HepG2 (cell line): ENCODE results near the gene MCAT. TPM values are rescaled to one million over a fixed set of nuclear protein-coding genes. Genes with fewer than 3 reads are reported as not detected.
"Not testable (repeated sequence)": the region's sequence is repeated elsewhere in the genome, so short reads cannot be mapped to it uniquely, and the experiment has no call there.

Source experiments
- ATAC-seq: fragments of 200-7000 bp; cut with Tn5 transposase; 3 replicates; pipeline ENCODE4 v1.9.1; 2020; ENCODE audit warnings: mild to moderate bottlenecking, moderate library complexity
- BruUV-seq: library from RNA; stranded (reverse); fragments of 400-500 nt; replicated peaks from 2 replicates; lab custom pipeline; 2021; lab: Mats Ljungman, UMichigan
- CTCF ChIA-PET: fragments of 300-600 bp; formaldehyde crosslinking; extraction: SDS; loops from one replicate; lab custom pipeline; 2021; ENCODE audit warnings: low total read pairs, inconsistent platforms, low intra/inter-chr PET ratio; lab: Yijun Ruan, JAX
- POLR2A ChIA-PET: fragments of 350-600 bp; sonication (Branson Sonifier 250); formaldehyde crosslinking; loops from one replicate; lab custom pipeline; 2020; ENCODE audit warnings: antibody characterized with exemption, inconsistent platforms; lab: Yijun Ruan, JAX
- DNase-seq: peaks from one replicate; pipeline ENCODE4 v3.0.0-alpha.2; 2015; ENCODE audit warnings: low spot score
- FAIRE-seq: peaks from 3 replicates; lab custom pipeline; 2011; peaks lifted over from hg19 to GRCh38; lab: Jason Lieb, UNC
- H2AFZ ChIP-seq: one replicate; pipeline ENCODE4 v1.6.1; 2011; ENCODE audit warnings: low read length, inconsistent platforms
- H3K27ac ChIP-seq: fragments of 300-600 bp; 3 replicates; pipeline ENCODE4 v1.8.0; 2011; ENCODE audit warnings: mixed run types, mild to moderate bottlenecking, mixed read lengths, low read length, inconsistent platforms; ENCODE audit not compliant: insufficient read depth; ENCODE audit errors: extremely low read length
- H3K27me3 ChIP-seq, 2 experiments: fragments of 200-600 bp in 1 of 2; 2 replicates in 1 of 2; 3 replicates in 1 of 2; pipeline versions ENCODE4 v1.6.0 to v1.8.0; 2011; ENCODE audit warnings: low read length in 2 of 2, mild to moderate bottlenecking in 2 of 2, moderate library complexity in 2 of 2, inconsistent platforms in 1 of 2; ENCODE audit not compliant: insufficient read depth in 2 of 2, control insufficient read depth in 1 of 2
- H3K36me3 ChIP-seq, 2 experiments: fragments of 200-600 bp in 1 of 2; replicated peaks in 1 of 2; 2 replicates in 1 of 2; 3 replicates in 1 of 2; pipeline versions ENCODE4 v1.5.1 to v1.8.0; 2011; ENCODE audit warnings: low read length in 2 of 2, inconsistent platforms in 1 of 2; ENCODE audit not compliant: insufficient read depth in 2 of 2, control insufficient read depth in 1 of 2
- H3K4me1 ChIP-seq: 2 replicates; pipeline ENCODE4 v1.5.1; 2012; ENCODE audit warnings: low read length, inconsistent platforms; ENCODE audit not compliant: insufficient read depth
- H3K4me2 ChIP-seq: 2 replicates; pipeline ENCODE4 v1.6.0; 2011; ENCODE audit warnings: low read depth, low read length, inconsistent platforms
- H3K4me3 ChIP-seq, 3 experiments: fragments of 200-600 bp in 1 of 3; sonication (generic), shearing (Covaris generic) in 1 of 3; replicated peaks in 1 of 3; 2 replicates each; pipeline ENCODE4 v1.5.1; 2011 to 2016; ENCODE audit warnings: low read length in 3 of 3, inconsistent platforms in 2 of 3, low read depth in 2 of 3, mild to moderate bottlenecking in 2 of 3, control low read depth in 1 of 3, mixed read lengths in 1 of 3; ENCODE audit not compliant: insufficient read depth in 1 of 3
- H3K79me2 ChIP-seq: one replicate; pipeline ENCODE4 v1.6.1; 2011; ENCODE audit warnings: low read length, inconsistent platforms; ENCODE audit not compliant: insufficient read depth
- H3K9ac ChIP-seq: 2 replicates; pipeline ENCODE4 v1.6.0; 2011; ENCODE audit warnings: mild to moderate bottlenecking, low read depth, low read length, inconsistent platforms; ENCODE audit not compliant: insufficient read depth
- H3K9me3 ChIP-seq: 2 replicates; pipeline ENCODE4 v1.5.1; 2012; ENCODE audit warnings: mild to moderate bottlenecking, low read length
- H4K20me1 ChIP-seq: 2 replicates; pipeline ENCODE4 v1.6.0; 2011; ENCODE audit warnings: inconsistent platforms, mild to moderate bottlenecking, low read length, moderate library complexity; ENCODE audit not compliant: insufficient read depth
- KLF13 ChIP-seq: sonication (generic); formaldehyde crosslinking; IDR thresholded peaks from 2 replicates; pipeline ENCODE4 v1.4.0; 2020; ENCODE audit warnings: mild to moderate bottlenecking, missing genetic modification reagents
- WGBS: methylation state at CpG from one replicate; pipeline ENCODE4 v1.1.6; 2017; ENCODE audit warnings: low lambda C conversion rate; 5-methylcytosine and 5-hydroxymethylcytosine counted together
- in situ Hi-C: cut with HindIII; loops from 2 replicates; pipeline ENCODE4 v1.10.0; 2017; ENCODE audit warnings: low pct_unique_long_range_greater_than_20kb; ENCODE audit not compliant: extremely low pct_ligation_motif_present
- intact Hi-C: fragments of 100-400 bp; cut with micrococcal nuclease; formaldehyde crosslinking; loops from one replicate; pipeline ENCODE4 v1.10.0; 2022; ENCODE audit not compliant: unreplicated experiment
- polyA plus RNA-seq, 8 experiments: library from polyadenylated mRNA; depleted of rRNA in 3 of 8; stranded (reverse) in 7 of 8; unstranded in 1 of 8; fragments of >200 nt; fragmentation: Illumina TruSeq in 4 of 8; extraction: Trizol in 4 of 8; gene quantifications; 2 replicates each; pipeline versions ENCODE4 v1.2.1 to v1.2.3, GENCODE V29; 2011 to 2016; ENCODE audit warnings: low read depth in 4 of 8, missing spikeins in 1 of 8, mixed read lengths in 1 of 8; ENCODE audit not compliant: insufficient read depth in 1 of 8
- total RNA-seq, 5 experiments: library from RNA; depleted of rRNA; stranded (reverse); fragments of >200 nt; fragmentation: Illumina TruSeq; extraction: Trizol; gene quantifications; 2 replicates each; pipeline ENCODE4 v1.2.3, GENCODE V29; 2016; ENCODE audit warnings: low read depth in 1 of 5

Gene MCAT
- total and polyA plus RNA-seq, 2 of the 13 experiments (the other 11 are each of a cell fraction or from before 2014, with no cell fraction given): 9.3 to 16.7 TPM

GRCh38 chr22:43106302-43106701, 36.9 kb downstream of the MCAT start:
- CTCF ChIA-PET: no interaction called here
- ATAC-seq: no peak
- Histone ChIP-seq H3K9ac (no peak overlapping the region), H3K79me2 (no peaks in the 10 kb centered on the region), H3K27ac (no peak overlapping the region), H2AFZ (no peak overlapping the region), H3K4me2 (no peak overlapping the region), H3K27me3 (peaks cover 3 to 20% of the 10 kb centered on the region in 2 experiments; a peak in 4 of 5 replicates), H3K4me3 (no peak overlapping the region), H3K9me3 (no peaks in the 10 kb centered on the region), H3K4me1 (peaks cover 48% of the 10 kb centered on the region), H4K20me1 (no peaks in the 10 kb centered on the region), H3K36me3 (no peaks in the 10 kb centered on the region)
- no peak for FAIRE-seq
- no peak for TF ChIP-seq KLF13 (CRISPR knock-in tag)
- no peak for DNase-seq
- BruUV-seq: no TSS peak
- POLR2A ChIA-PET: no interaction called here
- in situ Hi-C loops: no loop called here
- intact Hi-C loops: loop anchor here (5.0 kb wide), 1 partner anchor 36 kb away; the partner anchor contains the start of gene MCAT
- whole genome bisulfite sequencing: 81% methylated on average over 7 of the region's 8 CpGs

- CTCF ChIA-PET, H3K9me3 ChIP-seq, ATAC-seq, H3K27me3 ChIP-seq, H4K20me1 ChIP-seq, BruUV-seq, DNase-seq, H3K79me2 ChIP-seq, FAIRE-seq, in situ Hi-C loops, H3K4me3 ChIP-seq, H3K9ac ChIP-seq, H3K36me3 ChIP-seq, H2AFZ ChIP-seq, H3K27ac ChIP-seq, H3K4me2 ChIP-seq: not testable (repeated sequence)
- WGBS: 64% methylated on average over 3 of the region's 3 CpGs
- H3K4me1 ChIP-seq: peaks cover 50% of the 10 kb centered on the region
- POLR2A ChIA-PET: interaction anchor here (0.9 to 2.7 kb wide), 5 partner anchors 11 to 191 kb away, joined by 3 to 13 read pairs (median 6); no protein-coding TSS in a partner anchor
- intact Hi-C loops: loop anchor here (5.0 kb wide), 1 partner anchor 37 kb away; the partner anchor contains the start of gene MCAT
These were observed 38.2 kb downstream of the MCAT start for GRCh38 chr22:43104950-43105349.
